Hepatocyte (in vitro differentiated cells): ENCODE measurements around the gene KPNA2. TPM values are rescaled to one million over a fixed set of nuclear protein-coding genes. Genes with fewer than 3 reads are reported as not detected.
A peak's percentile ranks its signal among the peaks of the same experiment; 100 is the strongest.

Source experiments
- DNase-seq: peaks from one replicate; pipeline ENCODE4 v3.0.0-alpha.2; 2016; ENCODE audit warnings: low spot score
- H2AFZ ChIP-seq: fragments of 200-600 bp; sonication (generic); 2 replicates; pipeline ENCODE4 v1.6.0; 2016; ENCODE audit warnings: antibody characterized with exemption, mild to moderate bottlenecking
- H3K27ac ChIP-seq: fragments of 200-600 bp; sonication (generic); 2 replicates; pipeline ENCODE4 v1.5.1; 2016; ENCODE audit warnings: mild to moderate bottlenecking
- H3K27me3 ChIP-seq: fragments of 200-600 bp; sonication (generic); 2 replicates; pipeline ENCODE4 v1.6.1; 2016
- H3K36me3 ChIP-seq: fragments of 200-600 bp; sonication (generic); replicated peaks from 2 replicates; pipeline ENCODE4 v1.5.1; 2016; ENCODE audit warnings: low read depth; ENCODE audit not compliant: insufficient read depth
- H3K4me1 ChIP-seq: fragments of 200-600 bp; sonication (generic); 2 replicates; pipeline ENCODE4 v1.5.1; 2016; ENCODE audit warnings: mild to moderate bottlenecking, moderate library complexity; ENCODE audit not compliant: insufficient read depth
- H3K4me2 ChIP-seq: fragments of 200-600 bp; sonication (generic); 2 replicates; pipeline ENCODE4 v1.6.0; 2016
- H3K4me3 ChIP-seq: fragments of 200-600 bp; sonication (generic); 2 replicates; pipeline ENCODE4 v1.5.1; 2016; ENCODE audit warnings: mild to moderate bottlenecking
- H3K79me2 ChIP-seq: fragments of 200-600 bp; sonication (generic); 2 replicates; pipeline ENCODE4 v1.6.0; 2017; ENCODE audit warnings: mild to moderate bottlenecking
- H3K9me2 ChIP-seq: fragments of 200-600 bp; sonication (generic); replicated peaks from 2 replicates; pipeline ENCODE4 v1.6.0; 2017; ENCODE audit warnings: mild to moderate bottlenecking; ENCODE audit not compliant: insufficient read depth
- H3K9me3 ChIP-seq: fragments of 200-600 bp; sonication (generic); 2 replicates; pipeline ENCODE4 v1.5.1; 2016; ENCODE audit warnings: low read depth, mild to moderate bottlenecking
- H4K20me1 ChIP-seq: fragments of 200-600 bp; sonication (generic); 2 replicates; pipeline ENCODE4 v1.6.0; 2016; ENCODE audit warnings: mild to moderate bottlenecking; ENCODE audit not compliant: insufficient read depth, poor library complexity, severe bottlenecking
- EZH2 ChIP-seq: fragments of 200-600 bp; sonication (generic); IDR thresholded peaks from 2 replicates; pipeline ENCODE4 v1.6.1; 2016; ENCODE audit warnings: antibody characterized with exemption, mild to moderate bottlenecking, borderline replicate concordance
- EZH2phosphoT487 ChIP-seq: fragments of 200-600 bp; sonication (generic); IDR thresholded peaks from one replicate; pipeline ENCODE4 v1.6.1; 2018; ENCODE audit warnings: antibody characterized with exemption, mild to moderate bottlenecking, low read depth, moderate library complexity; ENCODE audit not compliant: unreplicated experiment, severe bottlenecking
- WGBS: methylation state at CpG from one replicate; pipeline ENCODE4 v1.1.6; 2016; ENCODE audit warnings: low lambda C conversion rate; ENCODE audit errors: missing lambda C conversion rate; 5-methylcytosine and 5-hydroxymethylcytosine counted together
- polyA plus RNA-seq: library from polyadenylated mRNA; unstranded; fragments of >200 nt; fragmentation: Nextera tagmentation; extraction: Ambion mirVana; gene quantifications from 2 replicates; pipeline ENCODE4 v1.2.1, GENCODE V29; 2016
- total RNA-seq: library from RNA; depleted of rRNA; stranded (reverse); fragments of >200 nt; gene quantifications from 2 replicates; pipeline ENCODE4 v1.2.3, GENCODE V29; 2014
- TF ChIP-seq, protein P1 (sequence below): fragments of 200-600 bp; sonication (generic); IDR thresholded peaks from 2 replicates; pipeline ENCODE4 v1.5.1; 2016; ENCODE audit warnings: antibody characterized with exemption, mild to moderate bottlenecking; ENCODE audit not compliant: poor library complexity

Gene KPNA2
- total and polyA plus RNA-seq, 2 experiments from 2014 or later: 62.6 to 99.5 TPM

DNA sequence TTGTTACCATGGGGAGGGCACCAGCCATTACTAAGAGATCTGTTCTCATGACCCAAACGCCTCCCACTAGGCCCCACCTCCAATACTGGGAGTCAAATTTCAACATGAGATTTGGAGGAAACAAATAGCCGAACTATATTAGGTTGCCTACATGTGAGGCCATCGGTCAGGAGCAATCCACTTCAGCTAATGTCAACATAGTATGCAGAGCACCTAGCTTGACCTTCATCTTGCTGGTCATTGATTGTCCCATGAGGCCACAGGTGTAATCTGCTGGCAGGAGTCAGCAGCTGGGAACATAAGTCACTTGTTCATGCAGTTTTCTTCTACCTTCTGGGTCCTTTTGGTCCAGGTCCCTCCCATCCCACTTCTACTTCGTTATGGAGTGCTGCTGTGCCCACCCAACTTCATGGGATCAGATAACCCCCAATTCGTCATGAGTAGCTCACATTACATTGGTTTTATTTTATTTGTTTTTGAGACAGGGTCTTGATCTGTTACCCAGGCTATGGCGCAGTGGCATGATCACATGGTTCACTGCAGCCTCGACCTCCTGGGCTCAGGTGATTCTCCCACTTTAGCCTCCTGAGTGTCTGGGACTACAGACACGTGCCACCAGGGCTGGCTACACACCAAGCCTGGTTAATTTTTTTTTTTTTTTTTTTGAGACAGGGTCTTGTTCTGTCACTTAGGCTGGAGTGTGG lies 5.9 kb upstream of the KPNA2 start:
- DNase-seq: peak; percentile 46
- no peak overlapping the region for H3K4me3 ChIP-seq
- H3K9me3 ChIP-seq: no peaks in the 10 kb centered on the region
- H2AFZ ChIP-seq: no peak overlapping the region
- no peaks in the 10 kb centered on the region for H3K27me3 ChIP-seq
- H3K27ac ChIP-seq: peak overlapping the region; percentile 37
- no peaks in the 10 kb centered on the region for H3K9me2 ChIP-seq
- peaks cover 5% of the 10 kb centered on the region for H3K4me1 ChIP-seq
- no peak for TF ChIP-seq EZH2
- TF ChIP-seq, protein P1, sequence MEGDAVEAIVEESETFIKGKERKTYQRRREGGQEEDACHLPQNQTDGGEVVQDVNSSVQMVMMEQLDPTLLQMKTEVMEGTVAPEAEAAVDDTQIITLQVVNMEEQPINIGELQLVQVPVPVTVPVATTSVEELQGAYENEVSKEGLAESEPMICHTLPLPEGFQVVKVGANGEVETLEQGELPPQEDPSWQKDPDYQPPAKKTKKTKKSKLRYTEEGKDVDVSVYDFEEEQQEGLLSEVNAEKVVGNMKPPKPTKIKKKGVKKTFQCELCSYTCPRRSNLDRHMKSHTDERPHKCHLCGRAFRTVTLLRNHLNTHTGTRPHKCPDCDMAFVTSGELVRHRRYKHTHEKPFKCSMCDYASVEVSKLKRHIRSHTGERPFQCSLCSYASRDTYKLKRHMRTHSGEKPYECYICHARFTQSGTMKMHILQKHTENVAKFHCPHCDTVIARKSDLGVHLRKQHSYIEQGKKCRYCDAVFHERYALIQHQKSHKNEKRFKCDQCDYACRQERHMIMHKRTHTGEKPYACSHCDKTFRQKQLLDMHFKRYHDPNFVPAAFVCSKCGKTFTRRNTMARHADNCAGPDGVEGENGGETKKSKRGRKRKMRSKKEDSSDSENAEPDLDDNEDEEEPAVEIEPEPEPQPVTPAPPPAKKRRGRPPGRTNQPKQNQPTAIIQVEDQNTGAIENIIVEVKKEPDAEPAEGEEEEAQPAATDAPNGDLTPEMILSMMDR: no peak
- no peak for TF ChIP-seq EZH2phosphoT487
- 63% methylated on average over 8 of the region's 8 CpGs for WGBS
- no peaks in the 10 kb centered on the region for H3K79me2 ChIP-seq
- no peak overlapping the region for H3K4me2 ChIP-seq
- H3K36me3 ChIP-seq: no peaks in the 10 kb centered on the region
- H4K20me1 ChIP-seq: no peaks in the 10 kb centered on the region

- 76% methylated on average over 7 of the region's 7 CpGs for WGBS
- no peaks in the 10 kb centered on the region for H3K27me3 ChIP-seq
- TF ChIP-seq EZH2: no peak
- no peaks in the 10 kb centered on the region for H4K20me1 ChIP-seq
- peaks cover 29% of the 10 kb centered on the region for H3K79me2 ChIP-seq
- H3K4me3 ChIP-seq: no peak overlapping the region
- no peak overlapping the region for H3K4me2 ChIP-seq
- no peaks in the 10 kb centered on the region for H3K9me3 ChIP-seq
- H3K27ac ChIP-seq: no peak overlapping the region
- no peaks in the 10 kb centered on the region for H3K9me2 ChIP-seq
- H2AFZ ChIP-seq: no peak overlapping the region
- H3K36me3 ChIP-seq: no peaks in the 10 kb centered on the region
- peak; percentile 29 for DNase-seq
- peaks cover 8% of the 10 kb centered on the region for H3K4me1 ChIP-seq
Measured at GRCh38 chr17:68033636-68034451, 1.7 kb upstream of the KPNA2 start.

DNA sequence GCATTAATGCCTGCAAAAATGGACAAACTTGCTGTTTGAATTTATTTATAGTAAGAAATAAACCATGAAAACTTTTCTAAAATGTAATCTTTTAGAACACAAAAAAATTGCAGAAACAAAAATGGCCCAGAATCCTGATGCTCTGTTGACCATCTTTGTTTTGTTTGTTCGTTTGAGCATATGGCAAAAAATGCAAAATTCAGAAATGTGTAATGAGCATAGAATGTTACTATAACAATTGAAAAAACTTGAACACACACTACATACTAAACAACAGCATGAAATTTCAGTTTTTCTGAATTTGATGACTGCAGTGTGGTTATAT lies 1.1 kb upstream of the KPNA2 start:
- H3K9me3 ChIP-seq: no peaks in the 10 kb centered on the region
- H3K4me2 ChIP-seq: peak overlapping the region; percentile 75
- no peaks in the 10 kb centered on the region for H3K27me3 ChIP-seq
- no peak for TF ChIP-seq EZH2phosphoT487
- no peak for TF ChIP-seq EZH2
- TF ChIP-seq, protein P1: no peak
- H3K27ac ChIP-seq: no peak overlapping the region
- H2AFZ ChIP-seq: peak overlapping the region; percentile 45
- H3K4me3 ChIP-seq: peak overlapping the region; percentile 8
- no peaks in the 10 kb centered on the region for H3K36me3 ChIP-seq
- H4K20me1 ChIP-seq: no peaks in the 10 kb centered on the region
- WGBS: 67% methylated on average over 1 of the region's 1 CpG
- H3K79me2 ChIP-seq: peaks cover 34% of the 10 kb centered on the region
- H3K9me2 ChIP-seq: no peaks in the 10 kb centered on the region
- no peak for DNase-seq
- H3K4me1 ChIP-seq: peaks cover 8% of the 10 kb centered on the region

GRCh38 chr17:68035131-68035522 lies 408 bp upstream of the KPNA2 start:
- H3K9me2 ChIP-seq: no peaks in the 10 kb centered on the region
- peak overlapping the region; percentile 45 for H2AFZ ChIP-seq
- H3K4me3 ChIP-seq: peak overlapping the region; percentile 8
- TF ChIP-seq, protein P1: no peak
- TF ChIP-seq EZH2 (no peak), EZH2phosphoT487 (no peak)
- H3K4me1 ChIP-seq: peaks cover 8% of the 10 kb centered on the region
- no peak overlapping the region for H3K27ac ChIP-seq
- peak; percentile 97 for DNase-seq
- H3K4me2 ChIP-seq: peak overlapping the region; percentile 75
- no peaks in the 10 kb centered on the region for H3K27me3 ChIP-seq
- no peaks in the 10 kb centered on the region for H3K36me3 ChIP-seq
- peaks cover 35% of the 10 kb centered on the region for H3K79me2 ChIP-seq
- no peaks in the 10 kb centered on the region for H3K9me3 ChIP-seq
- 5% methylated on average over 20 of the region's 27 CpGs for WGBS
- H4K20me1 ChIP-seq: no peaks in the 10 kb centered on the region
